D721Med (cell line): ENCODE data around the gene ELP2.
A peak's percentile ranks its signal among the peaks of the same experiment; 100 is the strongest.

Experiments
- DNase-seq: peaks from one replicate; pipeline ENCODE4 v3.0.0; 2011; ENCODE audit warnings: low spot score; ENCODE audit not compliant: insufficient read length
- FAIRE-seq: peaks from 2 replicates; lab custom pipeline; 2011; peaks lifted over from hg19 to GRCh38; lab: Jason Lieb, UNC
- CTCF ChIP-seq: IDR thresholded peaks from 2 replicates; pipeline ENCODE4 v1.5.1; 2012; ENCODE audit warnings: mild to moderate bottlenecking, control low read depth; ENCODE audit not compliant: insufficient read depth; ENCODE audit errors: missing control alignments

ELP2 gene

GRCh38 chr18:36185157-36185556 lies 55.5 kb downstream of the ELP2 start:
- TF ChIP-seq CTCF, result no peak
- FAIRE-seq (no peak), DNase-seq (no peak)

- no peak for FAIRE-seq
- no peak for TF ChIP-seq CTCF
- no peak for DNase-seq
Observed at GRCh38 chr18:36185901-36186460, 56.3 kb downstream of the ELP2 start.

GRCh38 chr18:36186461-36187192 lies 56.9 kb downstream of the ELP2 start:
- no peak for FAIRE-seq
- DNase-seq, result no peak
- no peak for TF ChIP-seq CTCF

- FAIRE-seq, result no peak
- no peak for TF ChIP-seq CTCF
Observed at GRCh38 chr18:36187193-36187825, 57.6 kb downstream of the ELP2 start, which contains the start of gene MOCOS. MOCOS (plus strand) TSS chr18:36187497; CDS start chr18:36187540, 43 bp downstream.

GRCh38 chr18:36187826-36188721 lies 58.4 kb downstream of the ELP2 start:
- TF ChIP-seq CTCF, result no peak
- FAIRE-seq, result no peak

More at GRCh38 chr18:36187193-36187825, 57.6 kb downstream of the ELP2 start, which contains the start of gene MOCOS:
- DNase-seq, result peak; percentile 69

GRCh38 chr18:36188916-36189315 lies 59.2 kb downstream of the ELP2 start:
- no peak for TF ChIP-seq CTCF
- DNase-seq, result no peak
- no peak for FAIRE-seq

More at GRCh38 chr18:36187826-36188721, 58.4 kb downstream of the ELP2 start:
- DNase-seq, result no peak
